Tibial nerve (tissue), 4 donors: ENCODE data around the gene IFI27L1.

Experiments used
- EP300 ChIP-seq, 2 donors: sonication (generic); formaldehyde crosslinking; IDR thresholded peaks; one replicate each; pipeline ENCODE4 v1.6.1; 2017; ENCODE audit warnings: antibody characterized with exemption in 2 of 2, mild to moderate bottlenecking in 1 of 2
- POLR2A ChIP-seq, 2 donors: fragments of 450-650 bp; IDR thresholded peaks; one replicate each; pipeline ENCODE4 v1.6.1; 2017; ENCODE audit warnings: antibody characterized with exemption in 2 of 2, mild to moderate bottlenecking in 2 of 2, moderate library complexity in 2 of 2
- TF ChIP-seq, protein P1 (sequence below), 5 experiments: fragments of 200-600 bp in 3 of 5; fragments of 450-650 bp in 2 of 5; sonication (generic) in 3 of 5; IDR thresholded peaks; one replicate each; pipeline ENCODE4 v1.5.1; 2016 to 2019; ENCODE audit warnings: antibody characterized with exemption in 5 of 5, mild to moderate bottlenecking in 3 of 5, moderate library complexity in 2 of 5

DNA sequence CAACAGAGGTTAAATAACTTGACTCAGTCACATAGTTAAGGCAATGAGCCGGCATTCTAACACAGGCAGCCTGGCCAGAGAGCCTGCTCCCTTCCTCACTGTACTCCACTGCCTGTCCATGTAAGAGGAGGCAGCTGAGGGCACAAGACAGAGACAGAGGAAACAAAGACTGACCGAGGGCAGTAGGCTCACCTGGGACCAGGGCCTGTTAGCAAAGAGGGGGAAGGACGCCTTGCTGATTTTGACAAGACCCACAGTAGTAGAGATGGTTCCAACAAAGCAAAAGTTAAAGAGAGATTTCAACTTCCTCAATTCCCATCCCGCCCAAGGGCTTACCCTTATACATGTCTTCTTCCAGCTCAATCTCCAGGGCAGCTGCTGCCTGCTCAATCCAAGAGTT, 28.4 kb upstream of the IFI27L1 start:
- TF ChIP-seq, protein P1, sequence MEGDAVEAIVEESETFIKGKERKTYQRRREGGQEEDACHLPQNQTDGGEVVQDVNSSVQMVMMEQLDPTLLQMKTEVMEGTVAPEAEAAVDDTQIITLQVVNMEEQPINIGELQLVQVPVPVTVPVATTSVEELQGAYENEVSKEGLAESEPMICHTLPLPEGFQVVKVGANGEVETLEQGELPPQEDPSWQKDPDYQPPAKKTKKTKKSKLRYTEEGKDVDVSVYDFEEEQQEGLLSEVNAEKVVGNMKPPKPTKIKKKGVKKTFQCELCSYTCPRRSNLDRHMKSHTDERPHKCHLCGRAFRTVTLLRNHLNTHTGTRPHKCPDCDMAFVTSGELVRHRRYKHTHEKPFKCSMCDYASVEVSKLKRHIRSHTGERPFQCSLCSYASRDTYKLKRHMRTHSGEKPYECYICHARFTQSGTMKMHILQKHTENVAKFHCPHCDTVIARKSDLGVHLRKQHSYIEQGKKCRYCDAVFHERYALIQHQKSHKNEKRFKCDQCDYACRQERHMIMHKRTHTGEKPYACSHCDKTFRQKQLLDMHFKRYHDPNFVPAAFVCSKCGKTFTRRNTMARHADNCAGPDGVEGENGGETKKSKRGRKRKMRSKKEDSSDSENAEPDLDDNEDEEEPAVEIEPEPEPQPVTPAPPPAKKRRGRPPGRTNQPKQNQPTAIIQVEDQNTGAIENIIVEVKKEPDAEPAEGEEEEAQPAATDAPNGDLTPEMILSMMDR (IDR thresholded peaks at IDR 0.05): no peak
- no peak for TF ChIP-seq POLR2A (IDR thresholded peaks at IDR 0.05)
- TF ChIP-seq EP300 (IDR thresholded peaks at IDR 0.05): no peak
